ENCODE data around the gene ARAP1.

DNA sequence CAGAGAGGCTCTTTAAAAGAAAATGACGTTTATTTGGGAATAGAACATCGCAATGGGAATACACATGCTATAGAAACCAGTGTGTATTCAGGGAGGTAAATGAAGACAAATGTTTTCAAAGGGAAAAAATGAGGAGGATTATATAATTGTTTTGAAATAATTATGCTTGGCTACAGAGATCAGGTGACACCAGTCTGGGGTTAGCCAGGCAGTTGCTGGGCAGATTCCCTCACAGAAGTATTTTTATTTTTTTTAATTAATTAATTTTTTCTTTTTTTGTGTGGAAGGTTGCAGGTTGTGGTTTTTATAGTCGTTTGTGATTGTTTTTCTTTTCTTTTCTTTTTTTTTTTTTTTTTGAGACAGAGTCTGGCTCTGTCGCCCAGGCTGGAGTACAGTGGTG is 47.2 kb upstream of the ARAP1 start:
- TF ChIP-seq, protein P1, sequence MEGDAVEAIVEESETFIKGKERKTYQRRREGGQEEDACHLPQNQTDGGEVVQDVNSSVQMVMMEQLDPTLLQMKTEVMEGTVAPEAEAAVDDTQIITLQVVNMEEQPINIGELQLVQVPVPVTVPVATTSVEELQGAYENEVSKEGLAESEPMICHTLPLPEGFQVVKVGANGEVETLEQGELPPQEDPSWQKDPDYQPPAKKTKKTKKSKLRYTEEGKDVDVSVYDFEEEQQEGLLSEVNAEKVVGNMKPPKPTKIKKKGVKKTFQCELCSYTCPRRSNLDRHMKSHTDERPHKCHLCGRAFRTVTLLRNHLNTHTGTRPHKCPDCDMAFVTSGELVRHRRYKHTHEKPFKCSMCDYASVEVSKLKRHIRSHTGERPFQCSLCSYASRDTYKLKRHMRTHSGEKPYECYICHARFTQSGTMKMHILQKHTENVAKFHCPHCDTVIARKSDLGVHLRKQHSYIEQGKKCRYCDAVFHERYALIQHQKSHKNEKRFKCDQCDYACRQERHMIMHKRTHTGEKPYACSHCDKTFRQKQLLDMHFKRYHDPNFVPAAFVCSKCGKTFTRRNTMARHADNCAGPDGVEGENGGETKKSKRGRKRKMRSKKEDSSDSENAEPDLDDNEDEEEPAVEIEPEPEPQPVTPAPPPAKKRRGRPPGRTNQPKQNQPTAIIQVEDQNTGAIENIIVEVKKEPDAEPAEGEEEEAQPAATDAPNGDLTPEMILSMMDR (IDR thresholded peaks at IDR 0.05; ENCODE audit: control extremely low read depth in 1 of 3, insufficient read depth in 1 of 3, low read depth in 1 of 3, low read length in 3 of 3) = no peak
- TF ChIP-seq POLR2AphosphoS5 (IDR thresholded peaks at IDR 0.05; ENCODE audit: low read depth, low read length) = no peak

Data from H1 (cell line).